ENCODE measurements around the gene UBXN1. TPM values are rescaled to one million over a fixed set of nuclear protein-coding genes. Genes with fewer than 3 reads are reported as not detected.

The UBXN1 gene
- total RNA-seq, 2 experiments from 2014 or later = 101 to 129 TPM

DNA sequence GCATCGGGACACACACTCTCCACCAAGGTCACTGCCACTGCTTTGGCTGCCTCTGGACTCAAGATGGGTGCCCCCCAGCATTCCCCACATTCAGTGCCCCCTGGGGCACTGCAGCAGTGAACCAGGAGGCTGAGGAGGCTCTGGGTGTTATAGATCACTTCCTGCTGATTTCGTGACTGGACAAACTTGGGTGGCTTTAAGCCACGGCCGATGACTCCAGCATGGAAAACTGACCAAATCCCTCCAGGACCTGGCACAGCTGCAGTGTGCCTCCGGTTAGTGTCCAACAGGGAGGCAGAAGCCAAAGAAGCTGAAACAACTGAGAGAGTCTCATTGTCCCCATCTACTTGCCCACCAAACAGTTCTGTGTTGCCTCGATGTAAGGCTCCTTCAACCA is 31.3 kb downstream of the UBXN1 start:
- Histone ChIP-seq H3K4me3 (ENCODE audit: low read depth, low read length, poor library complexity, severe bottlenecking) (no peak overlapping the region), H3K4me1 (ENCODE audit: insufficient read depth, low read length, poor library complexity, severe bottlenecking) (peaks cover 29% of the 10 kb centered on the region), H3K27ac (ENCODE audit: low read depth, low read length, poor library complexity, severe bottlenecking) (no peak overlapping the region), H3K4me2 (ENCODE audit: low read length) (no peak overlapping the region), H3K9me3 (ENCODE audit: low read length) (no peaks in the 10 kb centered on the region), H3K79me2 (ENCODE audit: insufficient read depth, low read depth, low read length) (peaks cover 54% of the 10 kb centered on the region), H2AFZ (ENCODE audit: low read length) (no peak overlapping the region), H4K20me1 (ENCODE audit: insufficient read depth, low read length) (no peaks in the 10 kb centered on the region), H3K9me2 (ENCODE audit: insufficient read depth, low read length) (no peaks in the 10 kb centered on the region), H3K36me3 (ENCODE audit: insufficient read depth, low read length) (peaks cover 50% of the 10 kb centered on the region)
- no TSS peak for BruUV-seq (replicated peaks)
- ChIA-PET CTCF (ENCODE audit: unreplicated experiment) (no interaction called here), POLR2A (interaction anchor here (0.6 kb wide), 1 partner anchor 57 kb away, joined by 10 read pairs; no protein-coding TSS in a partner anchor)
- TF ChIP-seq, protein P1, sequence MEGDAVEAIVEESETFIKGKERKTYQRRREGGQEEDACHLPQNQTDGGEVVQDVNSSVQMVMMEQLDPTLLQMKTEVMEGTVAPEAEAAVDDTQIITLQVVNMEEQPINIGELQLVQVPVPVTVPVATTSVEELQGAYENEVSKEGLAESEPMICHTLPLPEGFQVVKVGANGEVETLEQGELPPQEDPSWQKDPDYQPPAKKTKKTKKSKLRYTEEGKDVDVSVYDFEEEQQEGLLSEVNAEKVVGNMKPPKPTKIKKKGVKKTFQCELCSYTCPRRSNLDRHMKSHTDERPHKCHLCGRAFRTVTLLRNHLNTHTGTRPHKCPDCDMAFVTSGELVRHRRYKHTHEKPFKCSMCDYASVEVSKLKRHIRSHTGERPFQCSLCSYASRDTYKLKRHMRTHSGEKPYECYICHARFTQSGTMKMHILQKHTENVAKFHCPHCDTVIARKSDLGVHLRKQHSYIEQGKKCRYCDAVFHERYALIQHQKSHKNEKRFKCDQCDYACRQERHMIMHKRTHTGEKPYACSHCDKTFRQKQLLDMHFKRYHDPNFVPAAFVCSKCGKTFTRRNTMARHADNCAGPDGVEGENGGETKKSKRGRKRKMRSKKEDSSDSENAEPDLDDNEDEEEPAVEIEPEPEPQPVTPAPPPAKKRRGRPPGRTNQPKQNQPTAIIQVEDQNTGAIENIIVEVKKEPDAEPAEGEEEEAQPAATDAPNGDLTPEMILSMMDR (conservative IDR thresholded peaks at IDR 0.05; ENCODE audit: low read length) = no peak
- no peak for TF ChIP-seq EZH2phosphoT487 (IDR thresholded peaks at IDR 0.05; ENCODE audit: borderline replicate concordance, low read depth, low read length)
- intact Hi-C loops (cut with micrococcal nuclease; ENCODE audit: unreplicated experiment) = no loop called here
- no peak for DNase-seq (ENCODE audit: low spot score)

DNA sequence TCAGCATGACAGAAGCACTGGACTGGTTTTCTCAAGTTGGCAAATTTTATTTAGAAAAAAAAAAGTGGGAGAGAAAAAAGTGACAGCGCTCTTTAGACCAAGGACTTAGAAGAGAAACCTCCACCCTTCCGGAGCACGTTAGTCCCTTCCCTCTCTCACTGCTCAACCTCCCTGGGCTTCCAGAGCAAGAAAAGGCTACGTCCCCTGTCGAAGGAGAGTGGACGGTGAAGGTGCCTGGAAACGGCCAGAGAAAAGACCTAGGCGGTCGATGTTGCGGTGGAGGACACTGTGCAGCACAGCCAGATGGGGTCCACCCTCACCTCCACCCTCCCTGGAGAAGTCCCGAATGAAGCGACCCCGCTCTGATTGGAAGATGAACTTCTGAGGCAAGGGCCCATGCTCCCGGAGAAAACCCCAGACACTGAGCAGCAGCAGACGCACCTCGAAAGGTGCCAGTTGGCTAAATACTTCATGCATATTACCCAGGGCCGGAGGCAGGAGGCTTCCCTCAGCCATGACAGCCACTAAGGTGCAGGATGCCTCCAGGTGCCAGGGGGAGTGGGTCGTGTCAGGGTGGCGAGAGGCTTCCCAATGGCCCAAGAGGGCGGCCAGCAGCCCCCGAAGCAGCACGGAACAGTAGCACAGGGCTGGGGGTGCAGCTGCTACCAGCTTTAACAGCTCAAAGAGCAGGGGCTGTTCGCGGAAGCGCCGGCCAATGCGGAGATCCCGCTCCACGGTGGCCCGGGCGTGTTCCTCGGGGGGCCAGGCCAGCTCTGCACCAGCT is 31.9 kb downstream of the UBXN1 start:
- Histone ChIP-seq H3K27ac (ENCODE audit: low read depth, low read length, poor library complexity, severe bottlenecking) (no peak overlapping the region), H3K4me2 (ENCODE audit: low read length) (peak overlapping the region; percentile 44), H3K4me3 (ENCODE audit: low read depth, low read length, poor library complexity, severe bottlenecking) (peak overlapping the region; percentile 25), H3K4me1 (ENCODE audit: insufficient read depth, low read length, poor library complexity, severe bottlenecking) (peaks cover 29% of the 10 kb centered on the region), H2AFZ (ENCODE audit: low read length) (no peak overlapping the region), H3K36me3 (ENCODE audit: insufficient read depth, low read length) (peaks cover 55% of the 10 kb centered on the region), H4K20me1 (ENCODE audit: insufficient read depth, low read length) (no peaks in the 10 kb centered on the region), H3K9me3 (ENCODE audit: low read length) (no peaks in the 10 kb centered on the region), H3K9me2 (ENCODE audit: insufficient read depth, low read length) (no peaks in the 10 kb centered on the region), H3K79me2 (ENCODE audit: insufficient read depth, low read depth, low read length) (peaks cover 54% of the 10 kb centered on the region)
- CTCF ChIA-PET (ENCODE audit: unreplicated experiment) = interaction anchor here (0.6 to 0.9 kb wide), 3 partner anchors 55 to 1538 kb away, joined by 3 to 10 read pairs (median 7); no protein-coding TSS in a partner anchor
- intact Hi-C loops (cut with micrococcal nuclease; ENCODE audit: unreplicated experiment) = loop anchor here (1.0 kb wide), 2 partner anchors 114 to 194 kb away; partner anchors contain the start of gene POLR2G
- no peak for DNase-seq (ENCODE audit: low spot score)
- POLR2A ChIA-PET = interaction anchor here (0.6 to 1.7 kb wide), 6 partner anchors 10 to 57 kb away, joined by 4 to 20 read pairs (median 8); partner anchors contain the start of genes C11orf98 and CSKMT
- no TSS peak for BruUV-seq (replicated peaks)
- TF ChIP-seq, protein P1 (conservative IDR thresholded peaks at IDR 0.05; ENCODE audit: low read length) = no peak
- no peak for TF ChIP-seq EZH2phosphoT487 (IDR thresholded peaks at IDR 0.05; ENCODE audit: borderline replicate concordance, low read depth, low read length)
